ENCODE measurements around the gene FBXO30.

FBXO30 gene

GRCh38 chr6:145836772-145837171 is 22.2 kb upstream of the FBXO30 start:
- WGBS, result no CpG with 5 or more reads among the region's 1 CpG
- no peaks in the 10 kb centered on the region for H3K79me1 ChIP-seq (replicated peaks; ENCODE audit: low read length, poor library complexity, severe bottlenecking)

GRCh38 chr6:145836170-145836569 is 21.6 kb upstream of the FBXO30 start:
- H2AK5ac ChIP-seq (ENCODE audit: low read length, severe bottlenecking), result no peak overlapping the region
- no peak overlapping the region for H2BK5ac ChIP-seq (ENCODE audit: low read depth, low read length, poor library complexity, severe bottlenecking)
- 61% methylated on average over 2 of the region's 2 CpGs for WGBS
- no peak overlapping the region for H4K8ac ChIP-seq (ENCODE audit: low read length)
- H3K4me3 ChIP-seq (ENCODE audit: insufficient read depth in 1 of 2, low read depth in 1 of 2, low read length in 2 of 2), result no peak overlapping the region
- H2AFZ ChIP-seq (ENCODE audit: low read depth, low read length), result peak overlapping the region; percentile 71
- H3K9me3 ChIP-seq (ENCODE audit: control insufficient read depth, low read length), result no peaks in the 10 kb centered on the region
- no peak overlapping the region for H3K23ac ChIP-seq (ENCODE audit: low read length in 2 of 2)
- no peak overlapping the region for H3K14ac ChIP-seq (ENCODE audit: low read length in 2 of 2)
- H3K9ac ChIP-seq (ENCODE audit: low read length), result no peak overlapping the region
- H2BK120ac ChIP-seq (ENCODE audit: low read depth, low read length), result no peak overlapping the region
- no peaks in the 10 kb centered on the region for H3K27me3 ChIP-seq (ENCODE audit: control insufficient read depth in 1 of 2, insufficient read depth in 1 of 2, low read length in 2 of 2)
- DNase-seq, result peak; percentile 60
- no peak overlapping the region for H3K4ac ChIP-seq (ENCODE audit: low read depth in 1 of 2, low read length in 2 of 2)
- H2BK12ac ChIP-seq (ENCODE audit: low read length in 2 of 2), result no peak overlapping the region
- H3K27ac ChIP-seq (ENCODE audit: low read length, poor library complexity, severe bottlenecking), result no peak overlapping the region
- no peaks in the 10 kb centered on the region for H3K79me1 ChIP-seq (replicated peaks; ENCODE audit: low read length, poor library complexity, severe bottlenecking)
- no peaks in the 10 kb centered on the region for H3K36me3 ChIP-seq (ENCODE audit: control insufficient read depth in 1 of 2, insufficient read depth in 2 of 2, low read depth in 1 of 2, low read length in 2 of 2)
- H3K4me2 ChIP-seq (ENCODE audit: low read length, poor library complexity, severe bottlenecking), result no peak overlapping the region
- no peak overlapping the region for H2BK15ac ChIP-seq (ENCODE audit: low read depth, poor library complexity, severe bottlenecking)
- no peaks in the 10 kb centered on the region for H3K4me1 ChIP-seq (ENCODE audit: control insufficient read depth, insufficient read depth, low read depth, low read length)
- H3K18ac ChIP-seq (ENCODE audit: low read depth in 1 of 2, low read length in 2 of 2), result no peak overlapping the region
- no peak overlapping the region for H4K91ac ChIP-seq (ENCODE audit: low read length)

More at GRCh38 chr6:145836772-145837171, 22.2 kb upstream of the FBXO30 start:
- no peak overlapping the region for H2BK5ac ChIP-seq (ENCODE audit: low read depth, low read length, poor library complexity, severe bottlenecking)
- H3K9me3 ChIP-seq (ENCODE audit: control insufficient read depth, low read length), result no peaks in the 10 kb centered on the region
- H3K36me3 ChIP-seq (ENCODE audit: control insufficient read depth in 1 of 2, insufficient read depth in 2 of 2, low read depth in 1 of 2, low read length in 2 of 2), result no peaks in the 10 kb centered on the region
- H4K91ac ChIP-seq (ENCODE audit: low read length), result no peak overlapping the region
- no peak overlapping the region for H2AK5ac ChIP-seq (ENCODE audit: low read length, severe bottlenecking)
- H3K4me1 ChIP-seq (ENCODE audit: control insufficient read depth, insufficient read depth, low read depth, low read length), result no peaks in the 10 kb centered on the region
- no peak overlapping the region for H4K8ac ChIP-seq (ENCODE audit: low read length)
- no peak overlapping the region for H2BK12ac ChIP-seq (ENCODE audit: low read length in 2 of 2)
- no peak overlapping the region for H3K4ac ChIP-seq (ENCODE audit: low read depth in 1 of 2, low read length in 2 of 2)
- no peak overlapping the region for H3K27ac ChIP-seq (ENCODE audit: low read length, poor library complexity, severe bottlenecking)
- H2BK120ac ChIP-seq (ENCODE audit: low read depth, low read length), result no peak overlapping the region
- H2BK15ac ChIP-seq (ENCODE audit: low read depth, poor library complexity, severe bottlenecking), result no peak overlapping the region
- H3K14ac ChIP-seq (ENCODE audit: low read length in 2 of 2), result no peak overlapping the region
- peak; percentile 39 for DNase-seq
- no peak overlapping the region for H3K23ac ChIP-seq (ENCODE audit: low read length in 2 of 2)
- no peak overlapping the region for H3K4me3 ChIP-seq (ENCODE audit: insufficient read depth in 1 of 2, low read depth in 1 of 2, low read length in 2 of 2)
- H3K9ac ChIP-seq (ENCODE audit: low read length), result no peak overlapping the region
- no peak overlapping the region for H3K4me2 ChIP-seq (ENCODE audit: low read length, poor library complexity, severe bottlenecking)
- no peak overlapping the region for H2AFZ ChIP-seq (ENCODE audit: low read depth, low read length)
- no peak overlapping the region for H3K18ac ChIP-seq (ENCODE audit: low read depth in 1 of 2, low read length in 2 of 2)
- no peaks in the 10 kb centered on the region for H3K27me3 ChIP-seq (ENCODE audit: control insufficient read depth in 1 of 2, insufficient read depth in 1 of 2, low read length in 2 of 2)

GRCh38 chr6:145830612-145831011 is 16.0 kb upstream of the FBXO30 start:
- no peak overlapping the region for H2BK120ac ChIP-seq (ENCODE audit: low read depth, low read length)
- H3K27me3 ChIP-seq (ENCODE audit: control insufficient read depth in 1 of 2, insufficient read depth in 1 of 2, low read length in 2 of 2), result no peaks in the 10 kb centered on the region
- no peak overlapping the region for H3K23ac ChIP-seq (ENCODE audit: low read length in 2 of 2)
- H4K8ac ChIP-seq (ENCODE audit: low read length), result no peak overlapping the region
- H2BK15ac ChIP-seq (ENCODE audit: low read depth, poor library complexity, severe bottlenecking), result no peak overlapping the region
- no peak overlapping the region for H2AFZ ChIP-seq (ENCODE audit: low read depth, low read length)
- H2AK5ac ChIP-seq (ENCODE audit: low read length, severe bottlenecking), result no peak overlapping the region
- H3K4me1 ChIP-seq (ENCODE audit: control insufficient read depth, insufficient read depth, low read depth, low read length), result peaks cover 3% of the 10 kb centered on the region
- no peaks in the 10 kb centered on the region for H3K9me3 ChIP-seq (ENCODE audit: control insufficient read depth, low read length)
- no peak overlapping the region for H2BK12ac ChIP-seq (ENCODE audit: low read length in 2 of 2)
- no peak overlapping the region for H3K14ac ChIP-seq (ENCODE audit: low read length in 2 of 2)
- H3K4me2 ChIP-seq (ENCODE audit: low read length, poor library complexity, severe bottlenecking), result no peak overlapping the region
- no peaks in the 10 kb centered on the region for H3K79me1 ChIP-seq (replicated peaks; ENCODE audit: low read length, poor library complexity, severe bottlenecking)
- no peak overlapping the region for H2BK5ac ChIP-seq (ENCODE audit: low read depth, low read length, poor library complexity, severe bottlenecking)
- H3K4ac ChIP-seq (ENCODE audit: low read depth in 1 of 2, low read length in 2 of 2), result no peak overlapping the region
- no peak overlapping the region for H3K18ac ChIP-seq (ENCODE audit: low read depth in 1 of 2, low read length in 2 of 2)
- no peak overlapping the region for H3K9ac ChIP-seq (ENCODE audit: low read length)
- DNase-seq, result no peak
- no peak overlapping the region for H3K4me3 ChIP-seq (ENCODE audit: insufficient read depth in 1 of 2, low read depth in 1 of 2, low read length in 2 of 2)
- H3K27ac ChIP-seq (ENCODE audit: low read length, poor library complexity, severe bottlenecking), result no peak overlapping the region
- no peaks in the 10 kb centered on the region for H3K36me3 ChIP-seq (ENCODE audit: control insufficient read depth in 1 of 2, insufficient read depth in 2 of 2, low read depth in 1 of 2, low read length in 2 of 2)
- H4K91ac ChIP-seq (ENCODE audit: low read length), result no peak overlapping the region

GRCh38 chr6:145829950-145830349 is 15.4 kb upstream of the FBXO30 start:
- Histone ChIP-seq H2BK120ac (ENCODE audit: low read depth, low read length) (no peak overlapping the region), H2AK5ac (ENCODE audit: low read length, severe bottlenecking) (no peak overlapping the region), H3K9me3 (ENCODE audit: control insufficient read depth, low read length) (no peaks in the 10 kb centered on the region), H2BK12ac (ENCODE audit: low read length in 2 of 2) (no peak overlapping the region), H3K4ac (ENCODE audit: low read depth in 1 of 2, low read length in 2 of 2) (no peak overlapping the region), H4K8ac (ENCODE audit: low read length) (no peak overlapping the region), H4K91ac (ENCODE audit: low read length) (no peak overlapping the region), H3K14ac (ENCODE audit: low read length in 2 of 2) (no peak overlapping the region), H2BK5ac (ENCODE audit: low read depth, low read length, poor library complexity, severe bottlenecking) (no peak overlapping the region), H3K4me2 (ENCODE audit: low read length, poor library complexity, severe bottlenecking) (no peak overlapping the region), H3K4me1 (ENCODE audit: control insufficient read depth, insufficient read depth, low read depth, low read length) (peaks cover 3% of the 10 kb centered on the region), H3K27ac (ENCODE audit: low read length, poor library complexity, severe bottlenecking) (no peak overlapping the region), H3K4me3 (ENCODE audit: insufficient read depth in 1 of 2, low read depth in 1 of 2, low read length in 2 of 2) (no peak overlapping the region), H2BK15ac (ENCODE audit: low read depth, poor library complexity, severe bottlenecking) (no peak overlapping the region), H3K9ac (ENCODE audit: low read length) (no peak overlapping the region), H3K27me3 (ENCODE audit: control insufficient read depth in 1 of 2, insufficient read depth in 1 of 2, low read length in 2 of 2) (no peaks in the 10 kb centered on the region), H2AFZ (ENCODE audit: low read depth, low read length) (no peak overlapping the region), H3K36me3 (ENCODE audit: control insufficient read depth in 1 of 2, insufficient read depth in 2 of 2, low read depth in 1 of 2, low read length in 2 of 2) (no peaks in the 10 kb centered on the region), H3K79me1 (replicated peaks; ENCODE audit: low read length, poor library complexity, severe bottlenecking) (no peaks in the 10 kb centered on the region), H3K18ac (ENCODE audit: low read depth in 1 of 2, low read length in 2 of 2) (no peak overlapping the region), H3K23ac (ENCODE audit: low read length in 2 of 2) (no peak overlapping the region)
- no CpG with 5 or more reads among the region's 2 CpGs for WGBS
- no peak for DNase-seq

Data from mesenchymal stem cell (in vitro differentiated cells and primary cell).